Epidermal melanocyte (primary cell): ENCODE results near the gene PLS3.

Experiments used
- DNase-seq: peaks from one replicate; pipeline ENCODE4 v3.0.0; 2011; ENCODE audit warnings: low spot score; ENCODE audit not compliant: insufficient read length

Gene PLS3

DNA sequence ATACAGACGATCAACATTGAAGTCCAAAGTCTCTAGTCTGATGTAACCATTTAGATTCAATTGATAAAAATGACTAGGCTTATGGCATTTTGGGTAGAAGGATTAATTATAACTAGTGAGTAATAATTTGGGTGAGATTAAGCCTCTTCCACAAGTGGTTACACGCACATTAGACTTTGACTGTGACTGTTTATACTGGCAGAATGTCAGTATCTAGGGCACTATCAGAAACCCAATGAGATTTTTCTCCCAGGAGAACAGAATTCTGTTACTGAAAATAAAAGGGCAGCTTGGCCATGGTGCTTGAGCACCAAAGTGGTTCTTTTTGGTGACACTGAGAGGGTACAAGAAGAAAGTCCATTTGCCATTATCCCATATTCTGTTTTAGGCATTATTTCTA lies 3.3 kb downstream of the PLS3 start:
- no peak for DNase-seq

DNA sequence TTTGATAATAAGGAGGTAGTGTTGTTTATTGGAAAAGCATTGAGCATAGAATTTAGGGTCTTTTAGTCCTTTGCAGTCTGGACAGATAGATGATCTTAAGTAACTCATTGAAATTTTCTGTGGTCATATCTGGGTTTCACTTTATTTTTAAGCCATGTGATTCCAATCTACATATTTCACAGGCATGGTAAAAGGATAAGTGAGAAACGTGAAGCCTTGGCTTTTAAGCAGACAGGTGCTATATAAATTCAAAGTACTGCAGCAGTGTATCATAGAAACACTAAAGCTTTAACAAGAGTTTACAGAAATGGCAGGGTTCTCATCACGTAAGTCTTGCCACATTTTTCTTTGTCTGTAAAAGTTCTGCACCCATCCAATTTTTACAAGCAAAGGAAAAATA lies 4.9 kb downstream of the PLS3 start:
- DNase-seq = no peak

DNA sequence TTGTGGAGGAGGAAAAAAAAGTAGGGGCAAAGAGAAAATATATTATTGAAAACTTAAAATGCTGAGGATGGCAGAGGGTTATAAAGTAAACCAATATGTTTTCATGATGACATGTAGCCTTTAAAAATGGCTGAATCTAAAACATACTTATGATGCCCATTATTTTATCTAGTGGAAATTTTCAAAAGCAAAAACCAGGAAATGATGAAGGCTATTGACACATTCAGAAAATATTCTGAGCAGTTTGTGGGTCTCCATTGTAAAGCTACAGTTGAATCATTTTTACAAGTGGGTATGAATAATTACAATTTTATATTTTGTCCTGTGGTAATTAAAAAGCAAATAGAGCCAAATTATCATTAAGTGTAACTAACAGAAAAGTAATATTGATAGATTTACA lies 10.7 kb downstream of the PLS3 start:
- no peak for DNase-seq

DNA sequence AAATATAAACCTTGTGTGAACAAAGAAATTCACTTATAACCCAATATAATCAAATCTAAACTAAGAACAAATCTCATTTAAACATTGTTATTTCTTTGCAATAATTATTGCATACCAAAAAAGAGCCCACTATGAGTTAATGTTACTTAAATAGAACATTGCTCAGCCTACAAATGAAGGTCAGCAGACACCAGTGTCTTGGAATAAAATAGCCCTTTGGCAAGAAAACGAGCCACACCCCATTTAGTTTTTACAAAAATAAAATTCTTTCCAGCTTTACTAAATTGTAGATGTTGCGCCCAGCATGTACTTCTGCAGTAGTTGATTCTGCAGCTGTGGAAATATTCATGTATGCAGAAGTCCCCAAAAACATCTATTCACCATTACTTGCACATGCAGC lies 12.2 kb downstream of the PLS3 start:
- DNase-seq = no peak

DNA sequence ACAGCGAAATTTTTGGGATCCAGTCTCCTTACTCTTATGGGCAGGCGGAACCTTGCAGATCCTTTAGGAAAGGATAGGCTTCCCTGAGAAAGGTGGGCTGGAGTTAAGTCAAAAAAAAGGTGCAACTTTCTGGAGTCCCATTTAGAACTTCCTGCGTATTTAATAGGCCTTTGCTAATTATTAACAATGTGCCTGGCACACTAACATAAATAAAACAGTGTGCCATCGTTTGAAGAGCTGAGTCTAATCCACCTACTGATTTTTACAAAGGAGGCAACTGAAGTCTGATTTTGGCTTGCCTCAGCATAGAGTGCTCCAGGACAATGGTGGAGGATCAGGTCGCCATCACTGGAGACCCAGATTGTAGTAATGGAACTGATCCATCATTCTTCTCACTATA lies 15.7 kb downstream of the PLS3 start:
- no peak for DNase-seq

DNA sequence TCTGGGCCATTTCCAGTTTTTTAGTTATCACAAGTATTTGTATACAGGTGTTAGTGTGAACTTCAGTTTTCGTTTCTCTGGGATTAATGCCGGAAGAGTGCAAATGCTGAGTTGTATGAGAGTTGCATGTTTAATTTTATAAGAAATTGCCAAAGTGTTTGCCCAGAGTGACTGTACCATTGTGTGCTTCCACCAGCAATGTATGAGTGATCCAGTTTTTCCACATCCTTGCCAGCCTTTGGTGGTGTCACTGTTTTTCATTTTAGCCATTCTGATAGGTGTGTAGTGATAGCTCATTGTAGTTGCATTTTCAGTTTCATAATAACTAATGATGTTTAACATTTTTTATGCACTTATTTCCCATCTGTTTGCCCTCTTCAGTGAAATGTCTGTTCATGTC lies 18.4 kb downstream of the PLS3 start:
- no peak for DNase-seq

DNA sequence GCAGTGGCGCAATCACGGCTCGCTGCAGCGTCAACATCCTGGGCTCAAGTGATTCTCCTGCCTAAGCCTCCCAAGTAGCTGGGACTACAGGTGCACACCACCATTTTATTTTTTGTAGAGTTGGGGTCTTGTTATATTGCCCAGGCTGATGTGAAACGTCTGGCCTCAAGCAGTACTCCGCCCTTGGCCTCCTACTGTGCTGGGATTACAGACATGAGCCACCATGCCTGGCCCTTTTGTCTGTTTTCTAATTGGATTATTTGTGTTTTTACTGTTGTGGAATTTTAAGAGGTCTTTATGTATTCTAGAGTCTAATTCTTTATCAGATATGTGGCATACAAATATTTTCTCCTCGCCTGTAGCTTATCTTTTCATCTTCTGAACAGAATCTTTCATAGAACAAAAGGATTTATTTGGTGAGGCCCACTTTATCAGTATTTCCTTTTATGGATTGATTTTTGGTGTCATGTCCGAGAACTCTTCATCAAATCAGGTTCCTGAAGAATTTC lies 18.9 kb downstream of the PLS3 start:
- no peak for DNase-seq

DNA sequence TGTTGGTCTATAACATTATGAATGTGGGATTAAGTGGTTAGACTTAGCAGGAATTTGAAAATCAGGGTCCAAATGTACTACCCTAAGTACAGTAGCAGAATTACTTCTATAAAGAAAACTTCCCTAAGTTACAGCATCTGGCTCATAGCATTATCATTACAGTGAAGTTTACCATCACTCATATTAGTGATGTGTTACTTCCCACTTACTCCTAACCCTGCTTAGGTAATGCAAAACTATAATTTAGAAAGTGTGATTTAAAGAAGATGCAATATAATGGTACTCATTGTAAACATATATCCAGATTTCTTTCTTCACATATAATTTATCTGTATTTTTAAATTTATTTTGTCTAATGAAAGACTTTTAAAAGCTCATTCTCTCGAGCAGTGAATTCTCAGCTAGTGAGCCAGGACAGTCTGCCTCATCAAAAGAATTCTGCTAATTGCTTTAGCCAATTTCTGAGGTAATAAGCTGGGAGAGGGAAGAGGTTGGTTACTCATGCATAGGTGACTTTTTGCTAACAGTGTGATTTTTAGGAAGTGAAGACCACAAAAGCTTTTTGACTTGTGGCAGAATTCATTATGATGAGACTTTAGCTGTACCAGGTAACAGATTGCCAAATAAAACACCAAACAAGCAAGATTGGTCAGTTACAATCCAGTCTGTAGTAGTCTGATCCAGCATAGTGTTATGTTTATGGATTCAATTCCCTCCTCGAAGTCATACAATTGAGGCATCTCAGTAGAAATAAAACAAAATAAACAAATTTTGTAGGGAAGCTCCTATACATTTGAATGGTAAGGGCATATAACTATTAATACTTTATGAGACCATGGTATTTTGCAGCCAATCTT lies 21.0 kb downstream of the PLS3 start:
- DNase-seq = no peak

DNA sequence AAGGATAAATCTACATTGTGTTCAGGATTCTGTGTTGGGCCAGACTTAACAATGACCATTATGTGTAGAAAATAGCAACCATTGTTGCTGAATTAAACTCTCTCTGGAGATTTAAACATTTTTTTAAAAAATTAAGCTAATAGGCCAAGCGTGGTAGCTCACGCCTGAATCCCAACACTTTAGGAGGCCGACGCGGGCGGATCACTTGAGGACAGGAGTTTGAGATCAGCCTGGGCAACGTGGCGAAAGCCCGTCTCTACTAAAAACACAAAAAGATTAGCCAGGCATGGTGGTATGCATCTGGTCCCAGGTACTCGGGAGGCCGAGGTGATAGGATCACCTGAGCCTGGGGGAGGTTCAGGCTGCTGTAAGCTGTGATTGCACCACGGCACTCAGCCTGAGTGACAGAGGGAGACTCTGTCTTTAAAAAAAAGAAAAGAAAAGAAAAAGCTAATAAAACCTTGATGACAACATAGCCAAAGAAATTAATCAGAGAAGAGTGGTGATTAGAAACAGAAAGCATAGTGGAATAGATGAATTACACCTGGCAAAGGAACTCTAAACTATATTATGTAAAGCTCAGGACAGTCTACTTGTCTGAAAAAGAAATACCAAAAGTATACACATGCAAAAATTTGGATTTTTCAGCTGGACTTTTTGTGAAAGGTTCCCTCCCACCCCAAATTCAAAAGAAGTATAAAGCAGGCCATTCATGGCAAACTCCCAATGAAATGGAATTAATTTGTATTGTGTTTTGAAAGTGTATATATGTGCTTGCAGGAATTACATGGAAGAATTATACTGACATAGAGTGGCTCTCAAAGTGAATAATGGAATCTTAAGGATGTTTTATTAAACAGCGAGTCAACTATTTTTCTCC lies 21.9 kb downstream of the PLS3 start:
- no peak for DNase-seq

DNA sequence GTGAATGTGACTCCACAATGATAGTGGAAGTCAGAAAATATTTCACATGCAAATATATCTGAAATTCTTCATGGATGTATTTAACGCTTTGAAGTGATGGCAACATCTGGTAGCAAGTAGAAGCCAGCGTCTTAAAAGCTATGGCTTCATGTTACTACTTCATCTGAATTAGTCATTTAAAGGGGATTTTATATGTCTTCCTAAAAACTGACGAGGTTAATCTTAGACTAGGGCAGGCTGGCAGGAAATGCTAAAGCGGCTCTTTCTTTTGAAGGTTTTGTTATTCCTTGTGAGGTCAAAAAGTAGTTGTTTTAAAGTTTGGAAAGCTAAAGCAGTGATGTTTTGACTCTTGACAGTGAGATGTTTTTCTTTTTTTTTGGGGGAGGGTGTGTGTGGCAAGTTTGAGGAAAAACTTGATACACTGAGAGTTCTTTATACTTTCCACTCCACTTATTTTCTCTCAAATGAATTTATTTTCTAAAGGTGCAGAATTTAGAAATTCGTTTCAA lies 22.6 kb downstream of the PLS3 start:
- no peak for DNase-seq

DNA sequence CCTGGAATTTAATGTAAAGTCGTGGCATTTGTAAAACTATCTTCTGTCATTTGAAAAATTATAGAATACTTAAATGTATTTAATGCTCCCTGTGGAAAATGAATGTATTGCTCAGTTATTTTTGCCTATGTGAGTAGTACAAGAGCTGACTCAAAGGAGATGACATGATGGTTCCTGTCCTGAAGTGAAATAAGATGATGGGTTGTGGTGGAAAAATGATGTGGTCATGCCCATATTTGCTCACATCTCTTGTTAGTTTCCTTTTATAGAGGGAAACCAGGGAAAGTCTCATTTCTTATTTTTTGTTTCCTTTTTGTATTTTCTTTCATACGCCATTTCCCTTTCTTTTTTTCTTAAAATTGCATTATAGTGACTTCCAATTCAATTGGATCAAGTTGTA lies 23.7 kb downstream of the PLS3 start:
- DNase-seq = no peak

DNA sequence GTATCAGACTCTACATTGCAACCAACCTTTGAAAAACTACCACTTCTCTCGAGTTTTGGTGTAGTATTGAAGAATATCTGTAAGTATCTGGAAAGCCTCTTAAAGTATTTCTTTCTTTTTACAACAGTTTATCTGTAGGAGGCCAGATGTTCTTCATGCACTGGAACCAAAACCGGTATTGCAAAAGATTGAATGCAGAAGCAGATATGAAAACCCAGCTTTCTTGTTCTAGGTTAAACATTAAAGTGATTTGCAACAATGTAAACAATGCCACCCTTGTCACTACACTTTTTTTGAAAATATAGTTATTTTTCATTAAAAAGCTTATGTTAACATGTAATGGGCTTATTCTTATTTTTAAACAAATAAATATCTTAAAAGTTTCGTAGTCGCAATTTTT lies 27.2 kb downstream of the PLS3 start:
- no peak for DNase-seq

DNA sequence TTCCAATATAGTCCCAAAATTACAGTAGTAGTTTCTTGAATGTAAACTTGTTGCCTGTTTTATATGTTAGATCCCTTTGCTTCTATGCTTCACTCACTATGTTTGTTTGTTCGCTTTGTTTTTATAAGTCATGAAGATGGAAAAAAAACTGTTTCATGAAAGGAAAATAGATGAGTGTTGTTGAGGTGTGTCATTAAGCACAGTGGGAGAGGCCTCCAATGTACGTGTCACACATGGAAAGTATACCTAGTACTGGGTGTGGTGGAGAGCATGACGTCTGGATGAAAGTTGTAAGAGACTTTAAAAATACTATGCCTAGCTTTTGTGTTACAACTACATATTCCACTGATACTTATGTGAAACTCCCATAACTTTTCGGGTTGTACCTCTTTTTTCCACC lies 28.4 kb downstream of the PLS3 start:
- DNase-seq = no peak

DNA sequence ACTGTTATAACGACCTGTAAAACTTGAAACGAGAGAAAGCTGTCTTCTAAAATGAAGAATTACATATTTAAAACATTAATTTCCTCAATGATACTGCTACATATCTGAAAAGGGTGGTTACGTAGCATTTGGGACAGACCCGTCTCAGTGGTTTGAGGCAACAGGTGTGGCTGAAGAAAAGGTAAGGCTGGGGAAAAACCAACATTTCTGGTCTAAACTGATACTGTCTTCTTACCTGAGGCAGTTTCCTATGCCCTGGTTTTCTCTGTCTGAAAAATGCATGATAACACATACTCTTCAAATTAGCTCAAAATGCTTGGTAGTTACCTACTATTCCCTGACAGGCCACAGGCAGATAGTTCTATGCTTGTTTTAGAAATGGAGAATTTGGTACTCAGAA lies 30.4 kb downstream of the PLS3 start:
- DNase-seq = no peak

DNA sequence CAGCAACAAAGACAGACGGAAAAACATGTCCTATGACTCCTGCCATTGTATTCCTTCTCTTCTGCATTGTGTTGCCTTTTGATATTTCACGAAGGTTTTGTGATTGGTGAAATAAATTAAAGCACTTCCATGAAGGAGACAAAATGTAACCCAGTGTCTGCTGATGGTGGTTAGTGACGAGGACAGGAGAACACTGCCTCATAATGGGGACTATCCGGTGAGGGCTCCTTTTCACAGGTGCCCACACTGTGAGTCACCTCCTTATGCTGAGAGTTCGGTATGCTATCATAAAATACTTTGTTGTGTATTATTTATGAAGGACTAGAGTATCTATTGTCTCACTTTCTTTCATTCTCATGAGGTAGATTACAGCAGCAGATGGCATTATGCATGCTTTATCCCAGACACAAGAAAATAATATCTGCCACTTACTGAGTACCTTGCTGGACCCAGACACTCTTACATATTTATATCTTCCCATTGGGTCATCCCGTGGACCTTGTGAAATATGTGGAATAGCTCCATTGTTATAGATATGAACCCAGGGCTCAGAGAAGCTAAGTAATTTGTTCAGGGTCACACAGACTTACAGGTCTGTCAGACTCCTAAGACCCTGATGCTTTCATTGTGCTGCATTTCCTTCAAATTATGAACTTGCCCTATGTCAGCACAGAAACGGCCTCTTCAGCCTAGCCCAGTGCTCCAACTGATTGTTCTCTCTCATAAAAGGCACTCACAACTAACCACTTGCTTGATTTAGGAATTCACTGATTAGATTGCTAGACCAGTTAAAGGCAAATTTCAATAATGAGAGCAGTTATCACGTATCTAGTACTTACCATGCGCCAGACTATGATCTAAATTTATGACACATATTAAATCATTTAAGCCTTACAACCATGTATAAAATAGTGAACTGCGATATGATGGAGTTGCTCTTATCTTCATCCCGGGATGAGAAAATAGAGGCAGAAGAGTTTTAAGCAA lies 31.2 kb downstream of the PLS3 start:
- DNase-seq = no peak

DNA sequence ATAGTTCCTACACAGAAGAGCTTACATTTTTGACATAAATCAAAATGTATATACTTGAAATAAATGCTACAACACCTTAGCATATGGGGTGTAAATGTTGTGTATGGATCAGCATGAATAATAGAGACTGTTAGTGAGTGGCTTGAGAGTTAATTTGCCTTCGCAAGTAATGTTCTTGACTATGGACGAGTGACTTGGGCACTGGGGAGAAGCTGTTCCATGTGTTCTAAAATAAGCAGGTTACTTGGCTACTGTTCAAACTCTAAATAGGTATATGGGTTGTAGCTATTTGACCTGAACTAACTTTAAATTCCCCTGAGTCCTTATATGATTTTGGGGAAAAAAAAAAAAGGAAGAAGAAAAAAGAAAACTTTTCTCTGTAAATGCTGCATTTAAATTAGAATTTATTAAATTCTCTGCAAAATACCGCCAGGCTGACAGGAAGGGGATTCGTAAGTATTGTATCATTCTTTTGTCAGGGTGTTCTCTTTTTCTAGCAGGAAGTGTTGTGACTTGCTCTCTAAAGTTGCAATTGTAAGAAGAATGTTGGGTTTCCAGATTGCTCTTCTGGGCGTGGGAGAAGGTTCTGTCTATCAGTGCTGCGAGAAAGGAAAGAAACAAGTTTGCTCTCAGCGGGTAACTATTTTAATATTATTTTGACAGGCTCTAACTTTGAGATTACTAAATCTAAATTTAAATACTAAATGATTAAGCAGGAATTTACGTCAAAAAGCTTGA lies 32.2 kb downstream of the PLS3 start:
- DNase-seq = no peak

DNA sequence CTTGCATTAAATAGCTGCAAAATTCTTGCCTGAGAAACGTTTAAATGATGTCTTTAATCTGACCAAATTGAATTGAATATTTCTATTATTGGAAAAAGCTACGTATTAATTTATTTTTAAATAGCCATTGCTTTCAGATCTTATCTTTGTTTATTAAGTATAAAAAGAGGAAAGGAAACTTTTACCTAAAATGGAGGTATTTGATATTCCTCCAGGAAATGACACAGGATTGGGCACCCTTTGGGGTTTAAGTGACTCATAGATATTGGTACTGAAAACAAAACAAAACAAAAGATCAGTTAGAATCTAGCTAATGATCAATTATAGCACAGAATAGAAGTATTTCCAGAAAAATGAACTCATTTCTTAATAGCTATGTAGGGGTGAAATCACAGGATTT lies 34.1 kb downstream of the PLS3 start:
- DNase-seq = no peak

DNA sequence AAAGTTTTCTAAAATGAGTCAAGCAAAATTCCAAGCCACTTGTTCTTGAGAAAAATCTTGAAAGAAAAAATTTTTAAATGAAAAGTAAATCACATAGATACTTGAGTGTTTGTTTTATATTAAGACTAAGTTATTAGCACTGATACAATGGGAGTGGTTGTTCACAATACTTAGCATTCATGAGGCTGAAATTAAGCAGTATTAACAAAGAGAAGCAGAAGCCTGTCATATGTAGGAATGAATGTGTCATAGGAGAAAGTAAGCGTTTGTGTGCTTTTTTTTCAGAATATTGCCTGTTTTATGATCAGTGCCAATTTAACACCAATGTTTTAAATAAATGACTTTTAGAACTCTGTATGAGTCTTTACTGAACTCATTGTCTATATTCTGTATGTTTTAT lies 37.6 kb downstream of the PLS3 start:
- no peak for DNase-seq

DNA sequence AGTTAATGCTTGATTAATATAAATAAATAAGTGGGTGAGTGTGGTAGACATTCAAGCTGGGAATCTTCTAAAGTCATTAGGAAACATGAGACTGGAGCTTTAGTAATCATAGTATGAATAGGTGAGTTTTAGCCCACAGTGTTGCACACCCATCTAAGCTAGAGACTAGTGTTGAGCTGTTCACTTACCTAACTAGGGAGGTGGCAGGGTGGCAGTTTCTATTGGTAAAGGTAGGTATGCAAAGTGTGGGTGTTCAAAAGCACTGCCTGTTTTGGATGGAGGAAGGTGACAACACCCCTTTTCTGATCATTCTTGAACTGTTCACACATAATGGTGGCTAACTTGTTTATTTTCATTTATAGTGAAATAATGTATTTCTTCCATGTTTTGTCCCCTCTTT lies 41.3 kb downstream of the PLS3 start:
- no peak for DNase-seq

DNA sequence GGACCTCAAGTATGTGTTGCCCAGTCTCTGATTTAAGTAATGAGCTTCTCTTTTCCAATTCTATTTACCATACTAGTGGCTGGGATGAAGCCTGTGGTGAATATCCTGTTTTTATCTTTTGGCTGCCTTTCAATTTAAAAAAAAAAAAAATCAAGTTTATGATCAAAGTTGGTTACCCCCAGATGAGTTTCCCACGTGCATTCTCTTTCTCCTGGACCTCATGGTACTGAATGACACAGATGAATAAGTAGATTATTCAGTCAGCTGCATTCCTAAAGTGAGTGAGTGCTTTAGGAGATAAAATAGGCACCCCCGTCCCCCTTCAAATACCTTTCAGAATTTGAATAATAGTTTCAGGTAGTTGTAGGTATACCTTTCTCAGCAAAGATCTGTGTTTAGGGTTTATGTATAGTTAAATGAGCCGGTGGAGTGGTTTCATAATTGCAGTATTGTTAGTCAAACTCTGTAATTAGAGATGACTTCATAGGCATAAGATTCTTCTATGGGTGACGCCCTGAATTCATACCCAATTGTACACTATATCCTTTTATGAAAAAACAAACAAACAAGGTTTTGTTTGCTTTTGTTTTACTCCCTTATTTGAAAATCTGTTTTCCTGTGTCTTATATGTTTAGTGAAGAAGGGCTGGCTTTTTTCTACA lies 41.9 kb downstream of the PLS3 start:
- DNase-seq = no peak
